Activated CD4-positive, alpha-beta T cell treated with anti-CD3 and anti-CD28 coated beads, Interleukin-2, Interleukin-4, amounts not matched to agents 100 ng/mL and 50 ng/mL, durations not matched to agents 16 hours and 8 hours (primary cell): ENCODE measurements around the gene C1orf167.
"Not testable (repeated sequence)": the region's sequence is repeated elsewhere in the genome, so short reads cannot be mapped to it uniquely, and the experiment has no call there.

ENCODE experiments used
- DNase-seq: peaks from one replicate; pipeline ENCODE4 v3.0.0-alpha.2; 2020; ENCODE audit warnings: low spot score

Gene C1orf167

GRCh38 chr1:11800391-11800755 lies 38.4 kb downstream of the C1orf167 start:
- no peak for DNase-seq

GRCh38 chr1:11800756-11801433 lies 38.9 kb downstream of the C1orf167 start:
- DNase-seq = no peak

GRCh38 chr1:11802616-11802972 lies 40.6 kb downstream of the C1orf167 start:
- DNase-seq = no peak

GRCh38 chr1:11802973-11803885 lies 41.2 kb downstream of the C1orf167 start:
- peak; percentile 74 for DNase-seq

- DNase-seq = not testable (repeated sequence)
These were observed 42.1 kb downstream of the C1orf167 start for GRCh38 chr1:11803924-11804665.

- DNase-seq = no peak
These were observed 42.9 kb downstream of the C1orf167 start for GRCh38 chr1:11804666-11805421.

GRCh38 chr1:11805422-11806306 lies 43.7 kb downstream of the C1orf167 start, which contains the start of the genes CLCN6 and MTHFR:
Gene CLCN6 (plus strand): TSS chr1:11806191. CDS start chr1:11806263, 72 bp downstream.
Gene MTHFR (minus strand): TSS chr1:11805964. CDS start chr1:11803116, 2,848 bp downstream.
- DNase-seq = peak; percentile 99

GRCh38 chr1:11806307-11806936 lies 44.4 kb downstream of the C1orf167 start:
- peak; percentile 13 for DNase-seq

GRCh38 chr1:11807133-11807532 lies 45.1 kb downstream of the C1orf167 start:
- DNase-seq = no peak

- no peak for DNase-seq
These were observed 51.0 kb downstream of the C1orf167 start for GRCh38 chr1:11813021-11813420.

- no peak for DNase-seq
These were observed 55.2 kb downstream of the C1orf167 start for GRCh38 chr1:11817192-11817591.

- DNase-seq = no peak
These were observed 60.1 kb downstream of the C1orf167 start for GRCh38 chr1:11822091-11822490.

- no peak for DNase-seq
These were observed 61.6 kb downstream of the C1orf167 start for GRCh38 chr1:11823366-11824137.

- no peak for DNase-seq
These were observed 63.1 kb downstream of the C1orf167 start for GRCh38 chr1:11825131-11825530.

GRCh38 chr1:11826946-11827345 lies 65.0 kb downstream of the C1orf167 start:
- DNase-seq = no peak

- DNase-seq = no peak
These were observed 66.5 kb downstream of the C1orf167 start for GRCh38 chr1:11828511-11828910.

- DNase-seq = no peak
These were observed 70.1 kb downstream of the C1orf167 start for GRCh38 chr1:11831945-11832725.

GRCh38 chr1:11833497-11833896 lies 71.5 kb downstream of the C1orf167 start:
- no peak for DNase-seq

GRCh38 chr1:11833900-11834299 lies 71.9 kb downstream of the C1orf167 start:
- no peak for DNase-seq
